GM12878 (cell line): ENCODE results near the gene GNA15.
A peak's percentile ranks its signal among the peaks of the same experiment; 100 is the strongest.

Source experiments
- GABPA ChIP-seq: IDR thresholded peaks from 2 replicates; pipeline ENCODE4 v1.6.1; 2014; ENCODE audit warnings: antibody characterized with exemption, low read depth, mild to moderate bottlenecking, inconsistent platforms
- HDAC2 ChIP-seq: fragments of 200-600 bp; sonication (generic); IDR thresholded peaks from 2 replicates; pipeline ENCODE4 v1.6.1; 2017
- POLR2A ChIP-seq: IDR thresholded peaks from 2 replicates; pipeline ENCODE4 v1.6.1; 2011; ENCODE audit warnings: low read depth, mild to moderate bottlenecking, low read length
- TF ChIP-seq, protein P1 (sequence below): fragments of 450-650 bp; IDR thresholded peaks from 2 replicates; pipeline ENCODE4 v1.6.1; 2018; ENCODE audit warnings: borderline replicate concordance, mild to moderate bottlenecking; ENCODE audit not compliant: partially characterized antibody
- TF ChIP-seq, protein P2 (sequence below), 3 experiments: IDR thresholded peaks in 2 of 3; conservative IDR thresholded peaks in 1 of 3; 2 replicates each; pipeline ENCODE4 v1.5.1; 2011; ENCODE audit warnings: low read depth in 3 of 3, low read length in 3 of 3, mild to moderate bottlenecking in 3 of 3, control low read depth in 2 of 3, moderate library complexity in 2 of 3, inconsistent platforms in 1 of 3, mixed read lengths in 1 of 3; ENCODE audit not compliant: control insufficient read depth in 2 of 3, insufficient read depth in 1 of 3; ENCODE audit errors: extremely low read depth in 1 of 3
- TF ChIP-seq, protein P3 (sequence below): fragments of 450-650 bp; conservative IDR thresholded peaks from 2 replicates; pipeline ENCODE4 v1.6.1; 2017; ENCODE audit warnings: mild to moderate bottlenecking, moderate library complexity

DNA sequence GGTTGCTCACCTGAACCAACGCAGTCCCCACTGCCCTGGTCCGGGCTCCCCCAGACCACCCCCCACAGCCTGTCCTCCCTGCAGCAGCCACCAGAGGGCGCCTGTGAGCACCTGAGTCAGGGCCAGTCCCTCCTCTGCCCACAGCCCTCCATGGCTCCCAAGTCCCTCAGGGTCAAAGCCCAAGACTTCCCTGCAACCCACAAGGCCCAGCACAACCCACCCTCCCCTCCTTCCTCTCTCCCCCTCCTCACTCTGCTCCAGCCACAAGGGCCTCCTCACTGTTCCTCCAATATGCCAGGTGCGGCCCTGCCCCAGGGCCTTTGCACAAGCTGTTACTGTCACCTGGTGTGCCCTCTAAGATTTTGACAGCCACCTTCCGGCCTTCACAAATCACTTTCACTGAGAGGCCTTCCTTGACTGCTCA, 10.9 kb downstream of the GNA15 start:
- no peak for TF ChIP-seq POLR2A
- TF ChIP-seq, protein P1, sequence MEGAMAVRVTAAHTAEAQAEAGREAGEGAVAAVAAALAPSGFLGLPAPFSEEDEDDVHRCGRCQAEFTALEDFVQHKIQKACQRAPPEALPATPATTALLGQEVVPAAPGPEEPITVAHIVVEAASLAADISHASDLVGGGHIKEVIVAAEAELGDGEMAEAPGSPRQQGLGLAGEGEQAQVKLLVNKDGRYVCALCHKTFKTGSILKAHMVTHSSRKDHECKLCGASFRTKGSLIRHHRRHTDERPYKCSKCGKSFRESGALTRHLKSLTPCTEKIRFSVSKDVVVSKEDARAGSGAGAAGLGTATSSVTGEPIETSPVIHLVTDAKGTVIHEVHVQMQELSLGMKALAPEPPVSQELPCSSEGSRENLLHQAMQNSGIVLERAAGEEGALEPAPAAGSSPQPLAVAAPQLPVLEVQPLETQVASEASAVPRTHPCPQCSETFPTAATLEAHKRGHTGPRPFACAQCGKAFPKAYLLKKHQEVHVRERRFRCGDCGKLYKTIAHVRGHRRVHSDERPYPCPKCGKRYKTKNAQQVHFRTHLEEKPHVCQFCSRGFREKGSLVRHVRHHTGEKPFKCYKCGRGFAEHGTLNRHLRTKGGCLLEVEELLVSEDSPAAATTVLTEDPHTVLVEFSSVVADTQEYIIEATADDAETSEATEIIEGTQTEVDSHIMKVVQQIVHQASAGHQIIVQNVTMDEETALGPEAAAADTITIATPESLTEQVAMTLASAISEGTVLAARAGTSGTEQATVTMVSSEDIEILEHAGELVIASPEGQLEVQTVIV, result no peak
- no peak for TF ChIP-seq HDAC2
- TF ChIP-seq GABPA, result no peak
- TF ChIP-seq, protein P2, sequence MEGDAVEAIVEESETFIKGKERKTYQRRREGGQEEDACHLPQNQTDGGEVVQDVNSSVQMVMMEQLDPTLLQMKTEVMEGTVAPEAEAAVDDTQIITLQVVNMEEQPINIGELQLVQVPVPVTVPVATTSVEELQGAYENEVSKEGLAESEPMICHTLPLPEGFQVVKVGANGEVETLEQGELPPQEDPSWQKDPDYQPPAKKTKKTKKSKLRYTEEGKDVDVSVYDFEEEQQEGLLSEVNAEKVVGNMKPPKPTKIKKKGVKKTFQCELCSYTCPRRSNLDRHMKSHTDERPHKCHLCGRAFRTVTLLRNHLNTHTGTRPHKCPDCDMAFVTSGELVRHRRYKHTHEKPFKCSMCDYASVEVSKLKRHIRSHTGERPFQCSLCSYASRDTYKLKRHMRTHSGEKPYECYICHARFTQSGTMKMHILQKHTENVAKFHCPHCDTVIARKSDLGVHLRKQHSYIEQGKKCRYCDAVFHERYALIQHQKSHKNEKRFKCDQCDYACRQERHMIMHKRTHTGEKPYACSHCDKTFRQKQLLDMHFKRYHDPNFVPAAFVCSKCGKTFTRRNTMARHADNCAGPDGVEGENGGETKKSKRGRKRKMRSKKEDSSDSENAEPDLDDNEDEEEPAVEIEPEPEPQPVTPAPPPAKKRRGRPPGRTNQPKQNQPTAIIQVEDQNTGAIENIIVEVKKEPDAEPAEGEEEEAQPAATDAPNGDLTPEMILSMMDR (IDR thresholded peaks at IDR 0.05 in 2 of 3, conservative IDR thresholded peaks at IDR 0.05 in 1 of 3; ENCODE audit: control insufficient read depth in 2 of 3, extremely low read depth in 1 of 3, insufficient read depth in 1 of 3, low read depth in 3 of 3, low read length in 3 of 3), result peak; percentile 60 to 97 (median 79)
- TF ChIP-seq, protein P3, sequence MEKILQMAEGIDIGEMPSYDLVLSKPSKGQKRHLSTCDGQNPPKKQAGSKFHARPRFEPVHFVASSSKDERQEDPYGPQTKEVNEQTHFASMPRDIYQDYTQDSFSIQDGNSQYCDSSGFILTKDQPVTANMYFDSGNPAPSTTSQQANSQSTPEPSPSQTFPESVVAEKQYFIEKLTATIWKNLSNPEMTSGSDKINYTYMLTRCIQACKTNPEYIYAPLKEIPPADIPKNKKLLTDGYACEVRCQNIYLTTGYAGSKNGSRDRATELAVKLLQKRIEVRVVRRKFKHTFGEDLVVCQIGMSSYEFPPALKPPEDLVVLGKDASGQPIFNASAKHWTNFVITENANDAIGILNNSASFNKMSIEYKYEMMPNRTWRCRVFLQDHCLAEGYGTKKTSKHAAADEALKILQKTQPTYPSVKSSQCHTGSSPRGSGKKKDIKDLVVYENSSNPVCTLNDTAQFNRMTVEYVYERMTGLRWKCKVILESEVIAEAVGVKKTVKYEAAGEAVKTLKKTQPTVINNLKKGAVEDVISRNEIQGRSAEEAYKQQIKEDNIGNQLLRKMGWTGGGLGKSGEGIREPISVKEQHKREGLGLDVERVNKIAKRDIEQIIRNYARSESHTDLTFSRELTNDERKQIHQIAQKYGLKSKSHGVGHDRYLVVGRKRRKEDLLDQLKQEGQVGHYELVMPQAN, result no peak
